Renal cortical epithelial cell (primary cell): Measurements from ENCODE around the gene SPACA9. TPM values are rescaled to one million over a fixed set of nuclear protein-coding genes. Genes with fewer than 3 reads are reported as not detected.

Source experiments
- DNase-seq: peaks from one replicate; pipeline ENCODE4 v3.0.0-alpha.2; 2011; ENCODE audit warnings: low read depth
- total RNA-seq: library from RNA; depleted of rRNA; stranded (reverse); fragments of >200 nt; gene quantifications from 2 replicates; pipeline ENCODE4 v1.2.3, GENCODE V29; 2014

The SPACA9 gene
- 0.52 and 6.5 TPM in 2 replicates for total RNA-seq

- DNase-seq: peak; percentile 28
Measured at GRCh38 chr9:132878695-132879456, at the start of gene SPACA9. Gene SPACA9 (plus strand): TSS chr9:132878898. CDS start chr9:132883948, 5,050 bp downstream.

GRCh38 chr9:132832171-132832881 lies 46.4 kb upstream of the SPACA9 start:
- DNase-seq: no peak

GRCh38 chr9:132833550-132834121 lies 45.1 kb upstream of the SPACA9 start:
- no peak for DNase-seq

GRCh38 chr9:132834343-132834742 lies 44.4 kb upstream of the SPACA9 start:
- DNase-seq: no peak

- DNase-seq: no peak
Measured at GRCh38 chr9:132837501-132838286, 41.0 kb upstream of the SPACA9 start.

GRCh38 chr9:132838291-132838690 lies 40.4 kb upstream of the SPACA9 start:
- no peak for DNase-seq

GRCh38 chr9:132840980-132841379 lies 37.7 kb upstream of the SPACA9 start:
- DNase-seq: no peak

- DNase-seq: no peak
Measured at GRCh38 chr9:132842124-132843044, 36.3 kb upstream of the SPACA9 start.

GRCh38 chr9:132846109-132846917 lies 32.4 kb upstream of the SPACA9 start:
- no peak for DNase-seq

GRCh38 chr9:132846918-132847515 lies 31.7 kb upstream of the SPACA9 start:
- DNase-seq: no peak

GRCh38 chr9:132849185-132849706 lies 29.5 kb upstream of the SPACA9 start:
- no peak for DNase-seq

GRCh38 chr9:132853482-132853881 lies 25.2 kb upstream of the SPACA9 start:
- no peak for DNase-seq

- no peak for DNase-seq
Measured at GRCh38 chr9:132854832-132855231, 23.9 kb upstream of the SPACA9 start.

- no peak for DNase-seq
Measured at GRCh38 chr9:132855904-132856303, 22.8 kb upstream of the SPACA9 start.

GRCh38 chr9:132857031-132857430 lies 21.7 kb upstream of the SPACA9 start:
- no peak for DNase-seq

- no peak for DNase-seq
Measured at GRCh38 chr9:132857616-132858342, 20.9 kb upstream of the SPACA9 start.

GRCh38 chr9:132858751-132859150 lies 19.9 kb upstream of the SPACA9 start:
- DNase-seq: no peak

- DNase-seq: no peak
Measured at GRCh38 chr9:132861666-132862065, 17.0 kb upstream of the SPACA9 start.

- DNase-seq: no peak
Measured at GRCh38 chr9:132862533-132862932, 16.2 kb upstream of the SPACA9 start.
